ENCODE data around the gene ADAMTS18.

Gene ADAMTS18

DNA sequence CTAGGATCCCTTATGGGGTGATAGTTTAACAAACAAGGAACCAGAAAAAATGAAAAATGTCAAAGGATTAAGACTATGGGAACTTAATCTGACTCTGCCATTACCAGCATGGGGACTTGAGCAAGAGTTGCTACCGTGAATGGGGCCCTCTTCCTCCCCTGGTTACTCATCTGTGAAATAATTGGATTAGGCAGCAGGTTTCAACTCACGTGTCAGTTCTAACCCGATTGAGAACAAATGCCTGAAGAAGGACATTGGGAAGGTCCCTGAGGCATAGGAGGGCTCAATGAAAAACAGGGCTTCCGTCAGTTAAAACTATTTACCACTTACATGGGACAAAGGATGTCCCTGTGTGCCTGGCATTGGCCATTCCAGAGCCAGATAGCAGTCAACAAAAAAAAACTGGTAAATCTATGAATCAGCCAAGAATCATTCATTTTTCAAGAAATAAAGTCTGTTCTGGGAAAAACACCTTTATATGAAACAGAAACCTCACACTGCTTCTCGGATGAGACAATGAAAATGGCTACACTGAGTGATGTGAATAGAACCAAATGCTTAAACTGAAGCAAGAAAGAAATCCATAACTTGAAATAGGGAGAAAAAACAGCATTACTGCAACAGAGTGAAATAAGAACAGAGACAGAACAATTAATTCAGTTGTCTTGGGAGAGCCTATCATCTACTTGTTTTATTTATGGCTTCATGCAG, 104.3 kb downstream of the ADAMTS18 start:
- H3K4me3 ChIP-seq (ENCODE audit: low read length), result no peak overlapping the region
- WGBS (ENCODE audit: extremely low coverage, insufficient coverage, low lambda C conversion rate), result no CpG with 5 or more reads among the region's 5 CpGs
- no peaks in the 10 kb centered on the region for H3K79me2 ChIP-seq (ENCODE audit: control insufficient read depth, insufficient read depth, low read length)
- H3K27ac ChIP-seq (ENCODE audit: low read depth, low read length), result no peak overlapping the region
- H3K79me1 ChIP-seq (ENCODE audit: low read length), result no peaks in the 10 kb centered on the region
- H3K4me1 ChIP-seq (ENCODE audit: control insufficient read depth, low read depth, low read length), result no peaks in the 10 kb centered on the region
- peak; percentile 69 for DNase-seq
- H3K9ac ChIP-seq (ENCODE audit: low read length), result no peak overlapping the region
- no peak overlapping the region for H3K18ac ChIP-seq (ENCODE audit: low read length)
- no peaks in the 10 kb centered on the region for H3K27me3 ChIP-seq (ENCODE audit: insufficient read depth, low read length, poor library complexity)
- H3K36me3 ChIP-seq (ENCODE audit: control insufficient read depth, insufficient read depth, low read length), result no peaks in the 10 kb centered on the region
- no peak overlapping the region for H2BK120ac ChIP-seq (ENCODE audit: low read depth, low read length)
- no peak overlapping the region for H3K23ac ChIP-seq (ENCODE audit: low read length)
- H3K4me2 ChIP-seq (ENCODE audit: low read length), result no peak overlapping the region
- H2BK5ac ChIP-seq (ENCODE audit: low read length), result no peak overlapping the region
- no peak overlapping the region for H4K5ac ChIP-seq (ENCODE audit: low read length)
- no peak overlapping the region for H4K8ac ChIP-seq (ENCODE audit: low read depth, low read length)
- no peak overlapping the region for H2BK15ac ChIP-seq (replicated peaks; ENCODE audit: low read depth)
- H3K4ac ChIP-seq (ENCODE audit: low read depth, low read length), result no peak overlapping the region
- no peak overlapping the region for H3K56ac ChIP-seq (ENCODE audit: low read length)
- no peak overlapping the region for H2AK5ac ChIP-seq (ENCODE audit: low read length)

- H3K36me3 ChIP-seq (ENCODE audit: control insufficient read depth, insufficient read depth, low read length), result no peaks in the 10 kb centered on the region
- DNase-seq, result no peak
- no peaks in the 10 kb centered on the region for H3K27me3 ChIP-seq (ENCODE audit: insufficient read depth, low read length, poor library complexity)
- no peak overlapping the region for H2AK5ac ChIP-seq (ENCODE audit: low read length)
- H2BK15ac ChIP-seq (replicated peaks; ENCODE audit: low read depth), result no peak overlapping the region
- no peak overlapping the region for H3K56ac ChIP-seq (ENCODE audit: low read length)
- no peaks in the 10 kb centered on the region for H3K79me2 ChIP-seq (ENCODE audit: control insufficient read depth, insufficient read depth, low read length)
- no peak overlapping the region for H4K8ac ChIP-seq (ENCODE audit: low read depth, low read length)
- no peak overlapping the region for H2BK120ac ChIP-seq (ENCODE audit: low read depth, low read length)
- H3K9ac ChIP-seq (ENCODE audit: low read length), result no peak overlapping the region
- H3K23ac ChIP-seq (ENCODE audit: low read length), result no peak overlapping the region
- no peak overlapping the region for H3K4ac ChIP-seq (ENCODE audit: low read depth, low read length)
- no peak overlapping the region for H3K27ac ChIP-seq (ENCODE audit: low read depth, low read length)
- H3K4me1 ChIP-seq (ENCODE audit: control insufficient read depth, low read depth, low read length), result no peaks in the 10 kb centered on the region
- H3K4me3 ChIP-seq (ENCODE audit: low read length), result no peak overlapping the region
- H4K5ac ChIP-seq (ENCODE audit: low read length), result no peak overlapping the region
- no peak overlapping the region for H3K18ac ChIP-seq (ENCODE audit: low read length)
- WGBS (ENCODE audit: extremely low coverage, insufficient coverage, low lambda C conversion rate), result no CpG with 5 or more reads among the region's 4 CpGs
- H3K79me1 ChIP-seq (ENCODE audit: low read length), result no peaks in the 10 kb centered on the region
- H3K4me2 ChIP-seq (ENCODE audit: low read length), result no peak overlapping the region
- no peak overlapping the region for H2BK5ac ChIP-seq (ENCODE audit: low read length)
Observed at GRCh38 chr16:77328768-77329167, 106.1 kb downstream of the ADAMTS18 start.

GRCh38 chr16:77328274-77328673, 106.6 kb downstream of the ADAMTS18 start:
- H4K5ac ChIP-seq (ENCODE audit: low read length), result no peak overlapping the region
- H3K4me1 ChIP-seq (ENCODE audit: control insufficient read depth, low read depth, low read length), result no peaks in the 10 kb centered on the region
- no peaks in the 10 kb centered on the region for H3K27me3 ChIP-seq (ENCODE audit: insufficient read depth, low read length, poor library complexity)
- DNase-seq, result no peak
- H3K4me3 ChIP-seq (ENCODE audit: low read length), result no peak overlapping the region
- H3K27ac ChIP-seq (ENCODE audit: low read depth, low read length), result no peak overlapping the region
- H2BK15ac ChIP-seq (replicated peaks; ENCODE audit: low read depth), result no peak overlapping the region
- no peaks in the 10 kb centered on the region for H3K36me3 ChIP-seq (ENCODE audit: control insufficient read depth, insufficient read depth, low read length)
- H3K18ac ChIP-seq (ENCODE audit: low read length), result no peak overlapping the region
- H2BK5ac ChIP-seq (ENCODE audit: low read length), result no peak overlapping the region
- no peak overlapping the region for H3K23ac ChIP-seq (ENCODE audit: low read length)
- H3K56ac ChIP-seq (ENCODE audit: low read length), result no peak overlapping the region
- no peaks in the 10 kb centered on the region for H3K79me1 ChIP-seq (ENCODE audit: low read length)
- no peak overlapping the region for H3K9ac ChIP-seq (ENCODE audit: low read length)
- no peak overlapping the region for H2BK120ac ChIP-seq (ENCODE audit: low read depth, low read length)
- no peak overlapping the region for H3K4ac ChIP-seq (ENCODE audit: low read depth, low read length)
- no peaks in the 10 kb centered on the region for H3K79me2 ChIP-seq (ENCODE audit: control insufficient read depth, insufficient read depth, low read length)
- H4K8ac ChIP-seq (ENCODE audit: low read depth, low read length), result no peak overlapping the region
- no peak overlapping the region for H3K4me2 ChIP-seq (ENCODE audit: low read length)
- WGBS (ENCODE audit: extremely low coverage, insufficient coverage, low lambda C conversion rate), result no CpG with 5 or more reads among the region's 7 CpGs
- no peak overlapping the region for H2AK5ac ChIP-seq (ENCODE audit: low read length)

DNA sequence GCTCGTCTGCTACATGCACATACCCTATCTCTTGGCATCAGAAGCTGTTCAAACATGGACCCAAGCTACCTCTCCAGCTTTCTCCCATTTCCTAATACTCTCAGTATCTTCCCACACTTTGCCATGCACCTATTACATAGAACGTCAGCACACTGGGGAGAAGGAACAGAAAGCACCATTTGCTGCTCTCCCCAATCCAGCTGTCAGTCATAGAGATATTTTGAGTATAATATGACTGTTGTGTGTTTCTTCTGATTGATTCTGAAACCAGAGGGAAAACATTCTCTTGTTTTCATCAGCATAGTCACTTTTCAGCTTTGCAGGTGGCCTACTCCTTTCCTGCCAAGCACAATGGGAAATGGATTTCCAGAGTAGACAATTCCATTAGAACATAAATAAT, 107.1 kb downstream of the ADAMTS18 start:
- Histone ChIP-seq H2BK15ac (replicated peaks; ENCODE audit: low read depth) (no peak overlapping the region), H3K18ac (ENCODE audit: low read length) (no peak overlapping the region), H2BK5ac (ENCODE audit: low read length) (no peak overlapping the region), H3K27me3 (ENCODE audit: insufficient read depth, low read length, poor library complexity) (no peaks in the 10 kb centered on the region), H4K5ac (ENCODE audit: low read length) (no peak overlapping the region), H2BK120ac (ENCODE audit: low read depth, low read length) (no peak overlapping the region), H3K4ac (ENCODE audit: low read depth, low read length) (no peak overlapping the region), H3K36me3 (ENCODE audit: control insufficient read depth, insufficient read depth, low read length) (no peaks in the 10 kb centered on the region), H3K23ac (ENCODE audit: low read length) (no peak overlapping the region), H3K9ac (ENCODE audit: low read length) (no peak overlapping the region), H3K4me3 (ENCODE audit: low read length) (no peak overlapping the region), H3K4me2 (ENCODE audit: low read length) (no peak overlapping the region), H3K4me1 (ENCODE audit: control insufficient read depth, low read depth, low read length) (no peaks in the 10 kb centered on the region), H3K79me2 (ENCODE audit: control insufficient read depth, insufficient read depth, low read length) (no peaks in the 10 kb centered on the region), H3K27ac (ENCODE audit: low read depth, low read length) (no peak overlapping the region), H4K8ac (ENCODE audit: low read depth, low read length) (no peak overlapping the region), H3K56ac (ENCODE audit: low read length) (no peak overlapping the region), H2AK5ac (ENCODE audit: low read length) (no peak overlapping the region), H3K79me1 (ENCODE audit: low read length) (no peaks in the 10 kb centered on the region)
- DNase-seq, result no peak
- no CpG with 5 or more reads among the region's 2 CpGs for WGBS (ENCODE audit: extremely low coverage, insufficient coverage, low lambda C conversion rate)

DNA sequence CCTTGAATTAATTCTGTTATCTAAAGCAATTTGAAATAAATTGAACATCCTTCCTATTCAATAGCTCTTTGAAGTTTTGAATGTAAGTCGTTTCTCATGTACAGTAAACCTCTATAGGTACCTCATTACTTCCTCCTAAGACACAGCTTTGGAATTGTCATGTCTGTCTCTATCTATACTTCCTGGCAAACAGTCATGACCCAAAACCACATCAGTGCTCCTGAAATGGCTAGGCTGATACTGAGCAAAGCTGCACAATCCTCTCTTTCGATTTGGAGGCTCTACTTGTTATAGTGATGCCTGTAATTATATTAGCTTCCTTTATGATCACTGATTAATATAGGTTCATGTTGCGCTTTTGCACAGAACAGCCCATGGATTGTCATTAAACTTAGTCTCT, 110.1 kb downstream of the ADAMTS18 start:
- Histone ChIP-seq H3K79me1 (ENCODE audit: low read length) (no peaks in the 10 kb centered on the region), H3K4me3 (ENCODE audit: low read length) (no peak overlapping the region), H3K27ac (ENCODE audit: low read depth, low read length) (no peak overlapping the region), H2BK15ac (replicated peaks; ENCODE audit: low read depth) (no peak overlapping the region), H3K27me3 (ENCODE audit: insufficient read depth, low read length, poor library complexity) (no peaks in the 10 kb centered on the region), H2BK120ac (ENCODE audit: low read depth, low read length) (no peak overlapping the region), H2AK5ac (ENCODE audit: low read length) (no peak overlapping the region), H3K18ac (ENCODE audit: low read length) (no peak overlapping the region), H3K4ac (ENCODE audit: low read depth, low read length) (no peak overlapping the region), H4K8ac (ENCODE audit: low read depth, low read length) (no peak overlapping the region), H3K36me3 (ENCODE audit: control insufficient read depth, insufficient read depth, low read length) (no peaks in the 10 kb centered on the region), H3K23ac (ENCODE audit: low read length) (no peak overlapping the region), H3K56ac (ENCODE audit: low read length) (no peak overlapping the region), H3K9ac (ENCODE audit: low read length) (no peak overlapping the region), H3K79me2 (ENCODE audit: control insufficient read depth, insufficient read depth, low read length) (no peaks in the 10 kb centered on the region), H3K4me1 (ENCODE audit: control insufficient read depth, low read depth, low read length) (no peaks in the 10 kb centered on the region), H3K4me2 (ENCODE audit: low read length) (no peak overlapping the region), H4K5ac (ENCODE audit: low read length) (no peak overlapping the region), H2BK5ac (ENCODE audit: low read length) (no peak overlapping the region)
- no peak for DNase-seq
- no CpG with 5 or more reads among the region's 3 CpGs for WGBS (ENCODE audit: extremely low coverage, insufficient coverage, low lambda C conversion rate)

DNA sequence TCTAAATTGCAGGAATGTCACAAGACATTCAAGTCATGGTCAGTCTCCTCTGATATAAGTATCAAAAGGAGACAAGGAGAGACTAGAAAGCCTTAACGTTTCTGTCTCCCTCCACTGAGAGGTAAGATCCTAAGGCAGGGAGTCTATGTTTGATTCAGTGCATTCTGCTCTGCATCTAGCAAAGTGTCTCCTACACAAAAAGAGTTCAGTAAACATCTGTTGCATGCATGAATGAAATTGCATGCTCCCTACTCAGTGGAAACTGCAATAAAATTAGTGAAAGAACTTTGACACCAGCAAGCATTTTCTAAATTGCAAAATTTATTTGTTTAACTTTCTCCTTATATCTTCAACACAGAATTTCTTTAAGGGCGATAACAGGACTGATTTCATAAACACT, 111.1 kb downstream of the ADAMTS18 start:
- Histone ChIP-seq H3K4me1 (ENCODE audit: control insufficient read depth, low read depth, low read length) (no peaks in the 10 kb centered on the region), H3K56ac (ENCODE audit: low read length) (no peak overlapping the region), H2AK5ac (ENCODE audit: low read length) (no peak overlapping the region), H4K8ac (ENCODE audit: low read depth, low read length) (no peak overlapping the region), H3K9ac (ENCODE audit: low read length) (no peak overlapping the region), H3K79me2 (ENCODE audit: control insufficient read depth, insufficient read depth, low read length) (no peaks in the 10 kb centered on the region), H3K4ac (ENCODE audit: low read depth, low read length) (no peak overlapping the region), H2BK120ac (ENCODE audit: low read depth, low read length) (no peak overlapping the region), H3K27ac (ENCODE audit: low read depth, low read length) (no peak overlapping the region), H3K79me1 (ENCODE audit: low read length) (no peaks in the 10 kb centered on the region), H4K5ac (ENCODE audit: low read length) (no peak overlapping the region), H2BK15ac (replicated peaks; ENCODE audit: low read depth) (no peak overlapping the region), H3K18ac (ENCODE audit: low read length) (no peak overlapping the region), H3K23ac (ENCODE audit: low read length) (no peak overlapping the region), H3K36me3 (ENCODE audit: control insufficient read depth, insufficient read depth, low read length) (no peaks in the 10 kb centered on the region), H3K27me3 (ENCODE audit: insufficient read depth, low read length, poor library complexity) (no peaks in the 10 kb centered on the region), H3K4me3 (ENCODE audit: low read length) (no peak overlapping the region), H2BK5ac (ENCODE audit: low read length) (no peak overlapping the region), H3K4me2 (ENCODE audit: low read length) (no peak overlapping the region)
- no CpG with 5 or more reads among the region's 2 CpGs for WGBS (ENCODE audit: extremely low coverage, insufficient coverage, low lambda C conversion rate)
- DNase-seq, result no peak
